OCI-LY1 (cell line): ENCODE results near the gene SLC24A3.

Experiments
- H2AFZ ChIP-seq: fragments of 200-600 bp; sonication (generic), shearing (Covaris generic); 2 replicates; pipeline ENCODE4 v1.6.0; 2014; ENCODE audit warnings: antibody characterized with exemption, mild to moderate bottlenecking, low read length
- H3F3A ChIP-seq: fragments of 200-600 bp; sonication (generic), shearing (Covaris generic); 2 replicates; pipeline ENCODE4 v1.6.0; 2014; ENCODE audit warnings: mild to moderate bottlenecking, antibody characterized with exemption, low read length, moderate library complexity; ENCODE audit not compliant: insufficient read depth
- H3K27ac ChIP-seq: fragments of 200-600 bp; sonication (generic); 2 replicates; pipeline ENCODE4 v1.5.1; 2014; ENCODE audit warnings: low read length, mixed run types, mild to moderate bottlenecking, low read depth; ENCODE audit not compliant: poor library complexity, severe bottlenecking
- H3K27me3 ChIP-seq: fragments of 200-600 bp; sonication (generic); 2 replicates; pipeline ENCODE4 v1.6.0; 2014; ENCODE audit warnings: antibody characterized with exemption, mild to moderate bottlenecking, low read length, moderate library complexity; ENCODE audit not compliant: insufficient read depth
- H3K36me3 ChIP-seq: fragments of 200-600 bp; sonication (generic); 2 replicates; pipeline ENCODE4 v1.6.1; 2014; ENCODE audit warnings: mild to moderate bottlenecking, antibody characterized with exemption, low read length, moderate library complexity, mixed read lengths; ENCODE audit not compliant: insufficient read depth
- H3K4me1 ChIP-seq: fragments of 200-600 bp; sonication (generic); 2 replicates; pipeline ENCODE4 v1.5.1; 2014; ENCODE audit warnings: mild to moderate bottlenecking, low read length, moderate library complexity; ENCODE audit not compliant: insufficient read depth, severe bottlenecking
- H3K4me2 ChIP-seq: fragments of 200-600 bp; sonication (generic), shearing (Covaris generic); 2 replicates; pipeline ENCODE4 v1.6.1; 2014; ENCODE audit warnings: low read length
- H3K4me3 ChIP-seq: fragments of 200-600 bp; sonication (generic); 2 replicates; pipeline ENCODE4 v1.5.1; 2014; ENCODE audit warnings: low read length, low read depth, mild to moderate bottlenecking, mixed read lengths; ENCODE audit not compliant: poor library complexity, severe bottlenecking
- H3K79me2 ChIP-seq: fragments of 200-600 bp; shearing (Covaris generic); 2 replicates; pipeline ENCODE4 v1.6.1; 2016; ENCODE audit warnings: mixed run types, low read length, mixed read lengths; ENCODE audit not compliant: insufficient read depth
- H3K9ac ChIP-seq: fragments of 200-600 bp; sonication (generic), shearing (Covaris generic); 2 replicates; pipeline ENCODE4 v1.6.1; 2014; ENCODE audit warnings: mild to moderate bottlenecking, low read length, mixed read lengths
- H3K9me2 ChIP-seq: fragments of 200-600 bp; sonication (generic), shearing (Covaris generic); 2 replicates; pipeline ENCODE4 v1.6.1; 2014; ENCODE audit warnings: low read depth, mild to moderate bottlenecking, low read length, mixed read lengths
- H3K9me3 ChIP-seq: fragments of 200-600 bp; shearing (Covaris generic); 2 replicates; pipeline ENCODE4 v1.6.1; 2014; ENCODE audit warnings: low read length, mixed read lengths
- H4K20me1 ChIP-seq: fragments of 200-600 bp; sonication (generic), shearing (Covaris generic); 2 replicates; pipeline ENCODE4 v1.6.0; 2016; ENCODE audit warnings: mild to moderate bottlenecking, low read length; ENCODE audit not compliant: insufficient read depth
- CTCF ChIP-seq: fragments of 200-600 bp; sonication (generic), shearing (Covaris generic); IDR thresholded peaks from 2 replicates; pipeline ENCODE4 v1.5.1; 2017; ENCODE audit warnings: mild to moderate bottlenecking, antibody characterized with exemption, low read length, moderate library complexity, mixed read lengths
- EZH2 ChIP-seq: fragments of 200-600 bp; sonication (generic), shearing (Covaris generic); IDR thresholded peaks from 2 replicates; pipeline ENCODE4 v1.8.0; 2017; ENCODE audit warnings: borderline replicate concordance, mixed run types, mild to moderate bottlenecking, antibody characterized with exemption, low read length, moderate library complexity, mixed read lengths

SLC24A3 gene

GRCh38 chr20:19232997-19233794, 20.8 kb downstream of the SLC24A3 start:
- no peaks in the 10 kb centered on the region for H3K4me1 ChIP-seq
- no peak overlapping the region for H2AFZ ChIP-seq
- H3K9ac ChIP-seq, result no peak overlapping the region
- no peaks in the 10 kb centered on the region for H3K9me3 ChIP-seq
- H3K79me2 ChIP-seq, result no peaks in the 10 kb centered on the region
- no peaks in the 10 kb centered on the region for H3K9me2 ChIP-seq
- no peaks in the 10 kb centered on the region for H3K27me3 ChIP-seq
- H3F3A ChIP-seq, result no peaks in the 10 kb centered on the region
- no peaks in the 10 kb centered on the region for H4K20me1 ChIP-seq
- no peak overlapping the region for H3K4me2 ChIP-seq
- TF ChIP-seq CTCF, result no peak
- TF ChIP-seq EZH2, result no peak
- H3K27ac ChIP-seq, result no peak overlapping the region
- no peaks in the 10 kb centered on the region for H3K36me3 ChIP-seq
- H3K4me3 ChIP-seq, result no peak overlapping the region

DNA sequence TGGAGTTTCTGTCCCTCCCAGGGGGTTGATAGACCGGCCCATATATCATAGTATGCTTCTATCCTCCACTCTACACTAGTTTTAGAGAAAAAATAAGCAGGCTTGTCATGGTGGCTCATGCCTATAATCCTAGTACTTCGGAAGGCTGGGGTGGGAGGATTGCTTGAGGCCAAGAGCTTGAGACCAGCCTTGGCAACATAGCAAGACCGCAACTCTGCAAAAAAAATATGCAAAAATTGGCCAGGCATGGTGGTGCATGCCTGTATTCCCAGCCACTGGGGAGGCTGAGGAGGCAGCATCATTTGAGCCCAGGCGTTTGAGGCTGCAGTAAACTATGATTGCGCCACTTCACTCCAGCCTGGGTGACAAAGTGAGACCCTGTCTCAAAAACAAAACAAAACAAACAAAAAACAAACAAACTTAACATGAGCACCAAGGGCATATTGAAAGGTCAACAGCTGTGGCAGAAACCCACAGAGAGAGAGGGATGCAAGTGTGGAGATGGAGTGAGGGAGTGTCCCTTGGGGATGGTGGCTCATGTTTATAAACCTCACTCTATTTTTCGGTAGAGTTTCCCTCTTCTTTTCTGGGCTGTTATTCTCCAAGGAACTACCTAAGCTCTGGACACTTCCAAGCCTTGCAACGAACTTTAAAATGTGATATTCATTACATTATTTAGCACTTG, 24.1 kb downstream of the SLC24A3 start:
- Histone ChIP-seq H3K4me2 (no peak overlapping the region), H3K9me2 (no peaks in the 10 kb centered on the region), H2AFZ (no peak overlapping the region), H3K9ac (no peak overlapping the region), H3K9me3 (no peaks in the 10 kb centered on the region), H3K36me3 (no peaks in the 10 kb centered on the region), H3K27me3 (no peaks in the 10 kb centered on the region), H3K4me1 (no peaks in the 10 kb centered on the region), H4K20me1 (no peaks in the 10 kb centered on the region), H3K79me2 (no peaks in the 10 kb centered on the region), H3K4me3 (no peak overlapping the region), H3F3A (no peaks in the 10 kb centered on the region), H3K27ac (no peak overlapping the region)
- TF ChIP-seq EZH2 (no peak), CTCF (no peak)

- H3K79me2 ChIP-seq, result no peaks in the 10 kb centered on the region
- no peak overlapping the region for H3K4me2 ChIP-seq
- no peaks in the 10 kb centered on the region for H3K9me3 ChIP-seq
- H3K9me2 ChIP-seq, result no peaks in the 10 kb centered on the region
- H3K4me3 ChIP-seq, result no peak overlapping the region
- H3K27ac ChIP-seq, result no peak overlapping the region
- no peaks in the 10 kb centered on the region for H3K27me3 ChIP-seq
- no peak overlapping the region for H3K9ac ChIP-seq
- no peaks in the 10 kb centered on the region for H3F3A ChIP-seq
- no peaks in the 10 kb centered on the region for H3K4me1 ChIP-seq
- H2AFZ ChIP-seq, result no peak overlapping the region
- no peak for TF ChIP-seq CTCF
- TF ChIP-seq EZH2, result no peak
- H4K20me1 ChIP-seq, result no peaks in the 10 kb centered on the region
- no peaks in the 10 kb centered on the region for H3K36me3 ChIP-seq
Measured at GRCh38 chr20:19241440-19241839, 29.0 kb downstream of the SLC24A3 start.
